Heart left ventricle (tissue), 13 donors: ENCODE results near the gene SMIM5.

Experiments
- CTCF ChIP-seq, 12 donors: fragments of 200-600 bp; sonication (generic) in 4 of 12; IDR thresholded peaks; one replicate each; pipeline versions ENCODE4 v1.5.0 to v1.8.0; 2018 to 2022; ENCODE audit warnings: antibody characterized with exemption in 12 of 12, mild to moderate bottlenecking in 5 of 12
- POLR2A ChIP-seq, 2 donors: fragments of 450-650 bp; IDR thresholded peaks; one replicate each; pipeline ENCODE4 v1.6.1; 2017; ENCODE audit warnings: antibody characterized with exemption in 2 of 2, mild to moderate bottlenecking in 2 of 2, moderate library complexity in 2 of 2
- donor health status: ischemic (EF 13 %, LVEDD 7.1; RV severe dilation, severe dysfunction).
- donor health status: DM: no; HTN: yes; CAD: no.
- donor health status: DM: no; HTN: no; CAD: no.
- donor health status: ischemic (EF 25% LVEDD 6.9; RV normal size, moderate dysfunction).
- donor health status: ischemic (EF 25% LVEDD 5.7; RV mildly dilated, moderate dysfunction).
- donor health status: ischemic (EF 35%, LVEDD 5.7; RV mildly dilated, moderate dysfunction).
- donor health status: nonischemic (EF 11% LVEDD 7.7; RV severe dilation, severe dysfunction).
- donor health status: DM: yes; HTN: yes; CAD: no.
- donor health status: PGD.
- donor health status: ischemic (EF 29% LVEDD 5.4; RV normal size, mild dysfunction).
- donor health status: nonischemic (EF 23%, LVEDD 6.1; RV moderate dilation, normal function).

GRCh38 chr17:75664099-75664549 is 30.9 kb downstream of the SMIM5 start:
- TF ChIP-seq CTCF (IDR thresholded peaks at IDR 0.05) (no peak), POLR2A (IDR thresholded peaks at IDR 0.05) (no peak)
